ENCODE measurements around the gene RFX5. TPM values are rescaled to one million over a fixed set of nuclear protein-coding genes. Genes with fewer than 3 reads are reported as not detected.

The RFX5 gene
- polyA plus RNA-seq, 1 donor, result 24.0 TPM

- DNase-seq, result no peak
Measured at GRCh38 chr1:151324390-151324930, 22.6 kb downstream of the RFX5 start.

GRCh38 chr1:151318975-151319374 is 28.1 kb downstream of the RFX5 start:
- no peak for DNase-seq

GRCh38 chr1:151315565-151316235 is 31.4 kb downstream of the RFX5 start:
- no peak for DNase-seq

- no peak for DNase-seq
Measured at GRCh38 chr1:151314137-151314875, 32.7 kb downstream of the RFX5 start.

DNA sequence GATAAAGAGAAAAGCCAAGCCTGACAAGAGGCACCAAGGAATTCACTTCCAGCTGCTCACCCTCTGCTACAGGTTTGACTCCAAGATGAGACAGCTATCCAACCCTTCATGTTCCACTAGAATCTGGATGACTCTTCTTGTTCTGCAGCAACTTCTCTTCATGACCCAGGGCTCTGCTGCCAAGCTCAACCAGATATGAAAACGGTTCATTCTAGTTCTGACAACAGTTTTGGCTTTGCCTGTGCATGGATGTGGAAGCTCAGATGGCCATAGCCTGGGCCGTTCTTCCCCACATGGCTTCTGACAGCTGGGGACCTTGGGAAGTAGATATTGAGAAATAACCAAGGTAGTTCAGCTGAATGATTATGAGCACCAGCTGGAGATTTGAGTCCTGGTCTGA is 33.6 kb downstream of the RFX5 start:
- DNase-seq, result no peak

GRCh38 chr1:151312826-151313225 is 34.2 kb downstream of the RFX5 start:
- no peak for DNase-seq

DNA sequence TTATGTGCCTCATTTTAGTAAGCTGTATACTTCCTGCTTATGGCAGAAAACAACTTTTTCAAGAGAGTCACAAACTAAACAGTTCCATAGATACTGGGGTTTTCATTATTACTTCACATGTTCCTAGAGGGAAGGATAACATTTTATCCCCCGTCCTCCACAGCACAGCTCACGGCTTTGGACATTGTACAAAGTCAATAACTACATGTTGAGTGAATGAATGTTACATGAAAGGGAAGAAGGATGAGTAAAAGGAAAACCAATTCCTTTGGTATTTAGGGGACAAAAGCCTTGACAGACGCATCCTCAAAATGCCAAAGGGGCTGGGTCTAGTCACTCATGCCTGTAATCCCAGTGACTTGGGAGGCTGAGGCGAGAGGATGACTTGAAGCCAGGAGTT is 34.6 kb downstream of the RFX5 start:
- no peak for DNase-seq

DNA sequence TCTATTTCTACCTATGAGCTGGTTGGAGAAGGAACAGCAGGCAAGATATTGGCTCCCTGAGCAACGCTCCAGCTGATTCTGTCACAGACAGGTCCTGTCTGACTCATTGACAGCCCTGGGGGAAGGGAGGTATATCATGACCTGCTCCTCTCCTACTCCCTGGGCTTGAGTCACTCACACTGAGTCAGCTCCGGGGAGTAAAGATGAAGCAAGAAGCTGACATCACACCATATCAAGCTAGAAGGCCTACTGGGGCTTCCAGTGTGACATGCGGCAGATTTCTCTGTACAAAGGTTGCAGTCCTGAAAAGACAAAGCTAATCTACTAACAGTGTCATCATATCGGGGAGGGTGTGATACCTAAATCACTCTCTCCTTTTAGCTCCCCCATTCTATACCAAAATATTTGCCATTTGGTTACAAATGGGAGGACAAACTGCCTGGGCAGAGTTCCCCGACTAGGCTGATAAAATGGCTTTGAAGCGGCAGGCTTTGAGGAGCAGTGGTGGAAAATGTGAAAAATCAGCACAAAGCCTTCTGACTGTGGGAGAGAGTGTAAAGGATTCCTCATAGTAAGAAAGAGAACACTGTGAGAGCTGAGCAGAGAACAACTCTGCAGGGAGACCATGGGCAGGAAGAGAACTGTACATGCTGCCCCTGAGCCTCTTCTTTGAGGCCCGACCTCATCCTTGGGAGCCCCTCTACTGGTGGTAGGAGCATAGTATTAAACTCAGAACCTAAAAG is 35.3 kb downstream of the RFX5 start:
- no peak for DNase-seq

DNA sequence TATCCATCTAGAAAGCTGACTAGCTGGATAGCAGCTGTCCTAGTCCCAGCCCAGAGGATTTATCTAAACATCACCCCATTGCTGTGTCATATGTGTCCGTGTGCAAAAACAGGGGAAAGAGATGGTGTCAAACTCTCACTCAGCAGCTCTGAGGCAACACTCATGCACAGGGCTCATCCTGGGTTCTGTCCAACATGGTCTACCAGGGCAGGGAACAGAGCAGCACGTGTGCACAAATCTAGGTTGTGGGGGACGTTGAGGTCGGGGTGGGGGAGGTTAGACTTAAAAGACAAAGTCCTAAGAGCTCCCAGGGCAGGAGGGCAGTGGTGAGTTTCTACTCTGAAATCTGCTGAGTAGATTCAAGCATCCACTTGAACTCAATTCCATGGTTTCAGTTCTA is 36.0 kb downstream of the RFX5 start:
- no peak for DNase-seq

DNA sequence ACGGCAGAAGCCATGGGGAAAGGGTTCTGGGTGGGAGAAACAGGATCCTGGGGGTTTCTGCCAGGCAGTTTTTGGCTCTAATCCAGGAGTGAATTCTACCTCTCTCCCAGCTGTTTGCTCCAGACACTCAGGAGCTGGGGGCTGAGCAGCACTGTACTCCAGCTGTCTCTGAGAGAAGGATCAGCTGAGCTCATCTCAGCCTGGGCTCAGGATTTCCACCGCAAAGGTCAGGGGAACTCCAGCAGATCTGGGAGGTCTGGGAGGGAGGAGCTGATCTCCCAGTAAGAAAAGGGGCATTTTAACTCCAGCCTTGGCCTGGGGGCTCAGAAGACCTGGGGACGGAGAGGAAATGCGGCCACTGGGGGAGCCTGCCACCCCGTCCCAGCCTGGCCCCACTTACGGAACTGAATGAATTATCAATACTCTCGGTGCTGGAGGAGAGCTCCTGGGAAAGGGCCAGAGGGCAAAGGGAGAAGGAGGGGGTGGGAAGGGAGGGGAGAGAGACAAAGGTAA is 37.2 kb downstream of the RFX5 start:
- no peak for DNase-seq

- DNase-seq, result no peak
Measured at GRCh38 chr1:151294742-151295462, 52.1 kb downstream of the RFX5 start.

DNA sequence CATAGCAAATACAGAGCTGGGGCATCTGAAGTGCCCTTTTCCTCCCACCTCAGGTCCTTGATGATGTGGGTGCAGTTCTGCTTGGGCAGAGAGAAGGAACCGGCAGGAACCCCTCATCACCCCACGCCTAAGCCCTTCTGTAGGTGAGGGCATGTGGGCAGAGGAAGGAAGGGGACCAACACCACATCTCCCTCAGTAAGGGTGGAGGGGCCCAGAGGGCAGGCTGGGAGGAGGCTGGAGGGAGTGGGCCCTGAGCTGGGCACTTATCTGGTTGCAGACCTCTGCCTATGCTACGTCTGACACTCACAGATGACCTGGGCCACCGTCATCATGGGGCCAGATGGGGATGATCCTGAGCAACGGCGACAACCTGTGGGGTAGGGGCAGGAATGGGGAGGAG is 54.0 kb downstream of the RFX5 start:
- no peak for DNase-seq

- DNase-seq, result no peak
Measured at GRCh38 chr1:151292207-151293030, 54.6 kb downstream of the RFX5 start.

- no peak for DNase-seq
Measured at GRCh38 chr1:151290709-151291303, 56.2 kb downstream of the RFX5 start.

Other genes with a start within 250 kb of the RFX5 start
- 120 TPM for gene SEMA6C, start 200.6 kb downstream of the RFX5 start, polyA plus RNA-seq (ENCODE audit: insufficient read length)
- gene TNFAIP8L2, start 190.6 kb downstream of the RFX5 start, polyA plus RNA-seq (ENCODE audit: insufficient read length), result 2.5 TPM
- 12.2 TPM for gene LYSMD1, start 181.3 kb downstream of the RFX5 start, polyA plus RNA-seq (ENCODE audit: insufficient read length)
- gene SCNM1, start 181.1 kb downstream of the RFX5 start, polyA plus RNA-seq (ENCODE audit: insufficient read length), result 36.7 TPM
- gene TMOD4, start 171.3 kb downstream of the RFX5 start, polyA plus RNA-seq (ENCODE audit: insufficient read length), result 27.4 TPM
- gene VPS72, start 157.1 kb downstream of the RFX5 start, polyA plus RNA-seq (ENCODE audit: insufficient read length), result 45.4 TPM
- gene PIP5K1A, start 148.7 kb downstream of the RFX5 start, polyA plus RNA-seq (ENCODE audit: insufficient read length), result 43.5 TPM
- 121 TPM for gene PSMD4, start 92.5 kb downstream of the RFX5 start, polyA plus RNA-seq (ENCODE audit: insufficient read length)
- gene ZNF687, start 65.0 kb downstream of the RFX5 start, polyA plus RNA-seq (ENCODE audit: insufficient read length), result 13.5 TPM
- gene PI4KB, start 19.8 kb downstream of the RFX5 start, polyA plus RNA-seq (ENCODE audit: insufficient read length), result 56.5 TPM
- 35.2 TPM for gene SELENBP1, start 25.5 kb upstream of the RFX5 start, polyA plus RNA-seq (ENCODE audit: insufficient read length)
- 142 TPM for gene PSMB4, start 52.3 kb upstream of the RFX5 start, polyA plus RNA-seq (ENCODE audit: insufficient read length)
- 69.3 TPM for gene POGZ, start 112.2 kb upstream of the RFX5 start, polyA plus RNA-seq (ENCODE audit: insufficient read length)
- 0.58 TPM for gene CGN, start 164.1 kb upstream of the RFX5 start, polyA plus RNA-seq (ENCODE audit: insufficient read length)
- 8.8 TPM for gene TUFT1, start 193.1 kb upstream of the RFX5 start, polyA plus RNA-seq (ENCODE audit: insufficient read length)